Measurements from ENCODE around the gene PRF1.

Gene PRF1

DNA sequence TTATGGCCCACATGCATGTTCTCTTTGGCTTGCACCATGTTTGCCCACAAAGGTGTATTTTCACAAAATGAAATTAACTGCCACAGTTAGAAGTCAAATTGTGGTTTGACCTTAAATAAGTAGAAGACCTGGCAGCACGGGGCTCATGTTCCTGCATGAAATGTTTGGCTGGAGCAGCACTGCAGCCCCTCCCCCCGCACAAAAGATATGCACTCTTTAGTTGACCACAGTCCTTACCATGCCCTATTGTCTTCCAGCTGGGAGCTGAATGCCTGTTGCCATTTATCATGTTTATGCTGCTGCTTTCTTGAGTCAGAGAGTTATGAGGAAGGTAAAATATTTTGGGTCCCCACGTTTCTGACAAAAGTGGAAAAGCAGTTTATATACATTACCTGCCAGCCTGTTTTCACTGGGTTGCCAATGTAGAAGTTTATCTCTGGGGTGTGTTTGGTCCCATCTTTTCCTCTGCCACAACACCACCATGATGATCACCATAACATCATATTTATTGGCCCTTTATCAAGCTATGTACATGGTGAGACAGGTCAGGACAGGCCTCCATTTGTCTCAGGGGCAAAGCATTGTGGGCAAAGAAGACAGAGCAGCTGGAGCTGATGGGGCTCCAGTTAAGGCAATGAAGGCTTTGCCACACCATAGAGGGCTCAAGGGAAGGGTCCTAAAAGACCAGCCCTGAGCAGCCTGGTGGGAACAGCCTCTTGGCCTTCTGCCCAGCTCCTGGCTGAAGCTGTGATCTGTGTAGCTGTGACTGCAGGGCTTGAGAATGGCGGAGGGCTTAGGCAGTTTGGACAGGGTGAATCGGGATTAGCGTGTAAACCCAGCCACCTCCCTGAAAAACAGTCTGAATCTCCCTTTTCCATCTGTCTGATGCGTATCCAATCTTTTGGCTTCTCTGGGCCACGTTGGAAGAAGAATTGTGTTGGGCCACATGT, 5.4 kb downstream of the PRF1 start:
- TF ChIP-seq, protein P1, sequence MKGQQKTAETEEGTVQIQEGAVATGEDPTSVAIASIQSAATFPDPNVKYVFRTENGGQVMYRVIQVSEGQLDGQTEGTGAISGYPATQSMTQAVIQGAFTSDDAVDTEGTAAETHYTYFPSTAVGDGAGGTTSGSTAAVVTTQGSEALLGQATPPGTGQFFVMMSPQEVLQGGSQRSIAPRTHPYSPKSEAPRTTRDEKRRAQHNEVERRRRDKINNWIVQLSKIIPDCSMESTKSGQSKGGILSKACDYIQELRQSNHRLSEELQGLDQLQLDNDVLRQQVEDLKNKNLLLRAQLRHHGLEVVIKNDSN (IDR thresholded peaks at IDR 0.05) = no peak
- TF ChIP-seq TEAD4 (IDR thresholded peaks at IDR 0.05) = no peak
- TF ChIP-seq RAD21 (IDR thresholded peaks at IDR 0.05; ENCODE audit: low read depth) = no peak
- TF ChIP-seq, protein P2, sequence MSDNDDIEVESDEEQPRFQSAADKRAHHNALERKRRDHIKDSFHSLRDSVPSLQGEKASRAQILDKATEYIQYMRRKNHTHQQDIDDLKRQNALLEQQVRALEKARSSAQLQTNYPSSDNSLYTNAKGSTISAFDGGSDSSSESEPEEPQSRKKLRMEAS (IDR thresholded peaks at IDR 0.05) = no peak

DNA sequence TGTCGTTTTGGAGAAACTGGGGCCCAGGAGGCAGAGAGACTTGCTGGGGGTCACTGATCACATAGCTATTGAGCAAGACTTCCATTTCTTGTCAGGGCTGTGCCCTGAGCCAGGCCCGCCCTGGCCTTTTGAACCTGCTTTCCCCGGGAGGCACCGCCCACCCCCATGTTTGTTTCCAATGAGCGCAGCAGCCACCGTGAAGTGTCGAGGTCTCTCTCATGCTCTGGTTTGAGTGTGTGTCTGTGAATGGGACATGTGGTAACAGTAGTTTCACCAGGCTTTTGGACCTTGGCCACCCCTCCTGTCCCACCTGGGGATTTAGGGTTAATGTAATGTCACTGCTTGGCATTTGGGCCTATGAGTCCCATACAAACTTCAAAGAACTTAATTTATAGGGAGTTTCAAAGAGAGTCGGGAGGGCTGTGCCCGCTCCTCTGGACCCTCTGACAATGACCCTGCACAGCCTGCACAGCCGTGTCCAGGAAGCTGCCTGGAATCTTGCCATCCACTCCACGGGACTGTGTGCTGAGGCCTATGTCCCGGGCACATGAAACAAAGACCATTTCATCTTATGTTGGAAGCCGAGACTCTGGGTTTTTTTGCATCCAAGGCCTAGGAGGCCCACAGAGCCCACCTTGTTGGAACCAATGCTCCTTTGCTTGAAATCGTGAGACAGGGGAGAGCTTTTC, 6.3 kb downstream of the PRF1 start:
- TF ChIP-seq, protein P2 (IDR thresholded peaks at IDR 0.05) = no peak
- TF ChIP-seq EGR1 (IDR thresholded peaks at IDR 0.05) (no peak), TAF1 (IDR thresholded peaks at IDR 0.05; ENCODE audit: low read depth) (no peak), YY1 (IDR thresholded peaks at IDR 0.05; ENCODE audit: low read depth) (no peak), CEBPB (IDR thresholded peaks at IDR 0.05) (no peak), CREB1 (IDR thresholded peaks at IDR 0.05; ENCODE audit: low read depth) (no peak), NFIC (IDR thresholded peaks at IDR 0.05) (no peak), ZBTB7A (IDR thresholded peaks at IDR 0.05; ENCODE audit: low read depth) (no peak), TCF12 (IDR thresholded peaks at IDR 0.05; ENCODE audit: low read depth) (no peak)
- TF ChIP-seq, protein P3, sequence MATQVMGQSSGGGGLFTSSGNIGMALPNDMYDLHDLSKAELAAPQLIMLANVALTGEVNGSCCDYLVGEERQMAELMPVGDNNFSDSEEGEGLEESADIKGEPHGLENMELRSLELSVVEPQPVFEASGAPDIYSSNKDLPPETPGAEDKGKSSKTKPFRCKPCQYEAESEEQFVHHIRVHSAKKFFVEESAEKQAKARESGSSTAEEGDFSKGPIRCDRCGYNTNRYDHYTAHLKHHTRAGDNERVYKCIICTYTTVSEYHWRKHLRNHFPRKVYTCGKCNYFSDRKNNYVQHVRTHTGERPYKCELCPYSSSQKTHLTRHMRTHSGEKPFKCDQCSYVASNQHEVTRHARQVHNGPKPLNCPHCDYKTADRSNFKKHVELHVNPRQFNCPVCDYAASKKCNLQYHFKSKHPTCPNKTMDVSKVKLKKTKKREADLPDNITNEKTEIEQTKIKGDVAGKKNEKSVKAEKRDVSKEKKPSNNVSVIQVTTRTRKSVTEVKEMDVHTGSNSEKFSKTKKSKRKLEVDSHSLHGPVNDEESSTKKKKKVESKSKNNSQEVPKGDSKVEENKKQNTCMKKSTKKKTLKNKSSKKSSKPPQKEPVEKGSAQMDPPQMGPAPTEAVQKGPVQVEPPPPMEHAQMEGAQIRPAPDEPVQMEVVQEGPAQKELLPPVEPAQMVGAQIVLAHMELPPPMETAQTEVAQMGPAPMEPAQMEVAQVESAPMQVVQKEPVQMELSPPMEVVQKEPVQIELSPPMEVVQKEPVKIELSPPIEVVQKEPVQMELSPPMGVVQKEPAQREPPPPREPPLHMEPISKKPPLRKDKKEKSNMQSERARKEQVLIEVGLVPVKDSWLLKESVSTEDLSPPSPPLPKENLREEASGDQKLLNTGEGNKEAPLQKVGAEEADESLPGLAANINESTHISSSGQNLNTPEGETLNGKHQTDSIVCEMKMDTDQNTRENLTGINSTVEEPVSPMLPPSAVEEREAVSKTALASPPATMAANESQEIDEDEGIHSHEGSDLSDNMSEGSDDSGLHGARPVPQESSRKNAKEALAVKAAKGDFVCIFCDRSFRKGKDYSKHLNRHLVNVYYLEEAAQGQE (IDR thresholded peaks at IDR 0.05; ENCODE audit: low read depth) = no peak
- TF ChIP-seq, protein P1 (IDR thresholded peaks at IDR 0.05) = no peak

DNA sequence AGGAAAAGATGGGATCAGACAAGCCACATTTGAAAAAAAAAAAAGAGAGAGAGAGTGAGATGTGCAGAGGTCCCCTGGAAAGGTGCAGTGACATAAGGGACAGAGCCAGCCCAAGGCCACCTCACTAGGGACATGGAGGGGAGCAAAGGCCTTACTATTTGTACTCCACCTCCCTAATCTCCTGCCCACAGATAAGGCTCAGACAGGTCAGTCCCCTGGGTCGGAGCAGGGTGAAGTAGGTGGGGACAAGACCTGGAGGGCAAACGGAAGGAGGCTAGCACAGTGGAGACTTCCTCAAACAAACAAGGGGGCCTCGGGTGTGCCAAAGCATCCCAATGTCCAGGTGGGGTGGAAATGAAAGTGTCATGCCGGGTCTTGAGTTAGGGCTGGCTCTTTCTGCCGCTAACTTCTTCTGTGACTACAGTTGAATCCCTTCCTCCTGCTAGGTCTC, 7.0 kb downstream of the PRF1 start:
- TF ChIP-seq, protein P1 (IDR thresholded peaks at IDR 0.05) = no peak
- TF ChIP-seq, protein P2 (IDR thresholded peaks at IDR 0.05) = no peak
- TF ChIP-seq, protein P3 (IDR thresholded peaks at IDR 0.05; ENCODE audit: low read depth) = no peak
- TF ChIP-seq TEAD4 (IDR thresholded peaks at IDR 0.05) (no peak), EP300 (IDR thresholded peaks at IDR 0.05; ENCODE audit: borderline replicate concordance) (no peak), RAD21 (IDR thresholded peaks at IDR 0.05; ENCODE audit: low read depth) (no peak), TAF1 (IDR thresholded peaks at IDR 0.05; ENCODE audit: low read depth) (no peak), EGR1 (IDR thresholded peaks at IDR 0.05) (no peak), ZBTB7A (IDR thresholded peaks at IDR 0.05; ENCODE audit: low read depth) (no peak), CEBPB (IDR thresholded peaks at IDR 0.05) (no peak), NFIC (IDR thresholded peaks at IDR 0.05) (no peak), YY1 (IDR thresholded peaks at IDR 0.05; ENCODE audit: low read depth) (no peak), TCF12 (IDR thresholded peaks at IDR 0.05; ENCODE audit: low read depth) (no peak), CREB1 (IDR thresholded peaks at IDR 0.05; ENCODE audit: low read depth) (no peak), FOXM1 (IDR thresholded peaks at IDR 0.05; ENCODE audit: borderline replicate concordance, low read depth) (no peak)

DNA sequence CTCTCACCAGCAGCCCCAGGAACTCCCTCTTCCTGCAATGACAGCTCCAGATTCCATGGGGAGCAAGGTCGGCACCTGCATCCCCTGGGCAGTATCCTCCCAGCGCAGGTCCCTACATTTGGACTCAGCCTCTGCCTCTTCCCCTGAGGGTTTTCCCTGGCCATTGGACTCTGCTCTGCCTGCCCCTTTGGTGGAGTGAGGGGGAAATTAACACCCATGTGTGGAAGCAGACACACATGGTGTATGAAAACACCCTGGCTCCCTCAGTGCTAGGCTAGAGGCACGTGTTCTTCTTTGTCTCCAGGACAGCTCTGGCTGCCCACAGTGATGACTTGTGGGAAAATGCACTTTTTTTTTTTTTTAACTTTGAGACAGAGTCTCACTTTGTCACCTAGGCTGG, 8.4 kb downstream of the PRF1 start:
- TF ChIP-seq RAD21 (IDR thresholded peaks at IDR 0.05; ENCODE audit: low read depth) = no peak
- TF ChIP-seq, protein P3 (IDR thresholded peaks at IDR 0.05; ENCODE audit: low read depth) = no peak
- no peak for TF ChIP-seq EP300 (IDR thresholded peaks at IDR 0.05; ENCODE audit: borderline replicate concordance)
- TF ChIP-seq CREB1 (IDR thresholded peaks at IDR 0.05; ENCODE audit: low read depth) = no peak
- TF ChIP-seq FOXM1 (IDR thresholded peaks at IDR 0.05; ENCODE audit: borderline replicate concordance, low read depth) = no peak
- no peak for TF ChIP-seq YY1 (IDR thresholded peaks at IDR 0.05; ENCODE audit: low read depth)
- no peak for TF ChIP-seq EGR1 (IDR thresholded peaks at IDR 0.05)
- no peak for TF ChIP-seq TAF1 (IDR thresholded peaks at IDR 0.05; ENCODE audit: low read depth)
- TF ChIP-seq CEBPB (IDR thresholded peaks at IDR 0.05) = no peak
- no peak for TF ChIP-seq NFIC (IDR thresholded peaks at IDR 0.05)
- no peak for TF ChIP-seq ZBTB7A (IDR thresholded peaks at IDR 0.05; ENCODE audit: low read depth)
- TF ChIP-seq TCF12 (IDR thresholded peaks at IDR 0.05; ENCODE audit: low read depth) = no peak
- TF ChIP-seq, protein P2 (IDR thresholded peaks at IDR 0.05) = no peak
- TF ChIP-seq, protein P1 (IDR thresholded peaks at IDR 0.05) = no peak
- TF ChIP-seq TEAD4 (IDR thresholded peaks at IDR 0.05) = no peak
